Astrocyte of the spinal cord (primary cell): ENCODE results near the gene ZER1.

Source experiments
- DNase-seq: peaks from one replicate; pipeline ENCODE4 v3.0.0; 2011; ENCODE audit warnings: low read depth, low spot score
- H3K4me3 ChIP-seq: 2 replicates; pipeline ENCODE4 v1.5.1; 2011; ENCODE audit warnings: low read depth, mild to moderate bottlenecking, low read length, moderate library complexity
- in situ Hi-C: cut with HindIII; loops from 2 replicates; pipeline ENCODE4 v1.10.0; 2017; ENCODE audit warnings: low sequenced_read_pairs
- TF ChIP-seq, protein P1 (sequence below): IDR thresholded peaks from 2 replicates; pipeline ENCODE4 v1.5.1; 2012; ENCODE audit warnings: low read depth, mild to moderate bottlenecking, low read length, inconsistent platforms

Gene ZER1

GRCh38 chr9:128712451-128713410 is 59.0 kb downstream of the ZER1 start:
- TF ChIP-seq, protein P1, sequence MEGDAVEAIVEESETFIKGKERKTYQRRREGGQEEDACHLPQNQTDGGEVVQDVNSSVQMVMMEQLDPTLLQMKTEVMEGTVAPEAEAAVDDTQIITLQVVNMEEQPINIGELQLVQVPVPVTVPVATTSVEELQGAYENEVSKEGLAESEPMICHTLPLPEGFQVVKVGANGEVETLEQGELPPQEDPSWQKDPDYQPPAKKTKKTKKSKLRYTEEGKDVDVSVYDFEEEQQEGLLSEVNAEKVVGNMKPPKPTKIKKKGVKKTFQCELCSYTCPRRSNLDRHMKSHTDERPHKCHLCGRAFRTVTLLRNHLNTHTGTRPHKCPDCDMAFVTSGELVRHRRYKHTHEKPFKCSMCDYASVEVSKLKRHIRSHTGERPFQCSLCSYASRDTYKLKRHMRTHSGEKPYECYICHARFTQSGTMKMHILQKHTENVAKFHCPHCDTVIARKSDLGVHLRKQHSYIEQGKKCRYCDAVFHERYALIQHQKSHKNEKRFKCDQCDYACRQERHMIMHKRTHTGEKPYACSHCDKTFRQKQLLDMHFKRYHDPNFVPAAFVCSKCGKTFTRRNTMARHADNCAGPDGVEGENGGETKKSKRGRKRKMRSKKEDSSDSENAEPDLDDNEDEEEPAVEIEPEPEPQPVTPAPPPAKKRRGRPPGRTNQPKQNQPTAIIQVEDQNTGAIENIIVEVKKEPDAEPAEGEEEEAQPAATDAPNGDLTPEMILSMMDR: no peak
- H3K4me3 ChIP-seq: no peak overlapping the region
- DNase-seq: no peak
- in situ Hi-C loops: no loop called here

DNA sequence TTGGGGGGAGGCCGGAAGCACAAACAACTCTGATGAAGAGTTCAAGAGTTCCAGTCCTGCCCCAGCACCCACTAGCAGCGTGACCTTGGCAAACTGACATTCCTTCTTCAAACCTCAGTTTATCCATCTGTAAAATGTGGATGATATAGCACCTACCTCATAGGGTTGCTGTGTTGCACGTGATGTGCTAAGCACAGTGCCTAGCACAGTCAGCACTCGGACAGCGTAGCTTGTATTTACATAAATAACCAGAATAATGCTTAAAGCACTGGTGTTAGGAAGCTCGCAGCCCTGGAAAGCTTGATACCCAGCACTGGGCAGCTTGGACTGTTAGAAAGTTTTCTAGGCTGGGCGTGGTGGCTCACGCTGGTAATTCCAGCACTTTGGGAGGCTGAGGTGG is 64.3 kb downstream of the ZER1 start:
- TF ChIP-seq, protein P1: no peak
- in situ Hi-C loops: no loop called here
- no peak for DNase-seq
- H3K4me3 ChIP-seq: no peak overlapping the region

- no peak for DNase-seq
- TF ChIP-seq, protein P1: no peak
- no peak overlapping the region for H3K4me3 ChIP-seq
- in situ Hi-C loops: no loop called here
These were observed 64.9 kb downstream of the ZER1 start for GRCh38 chr9:128706671-128707381.

DNA sequence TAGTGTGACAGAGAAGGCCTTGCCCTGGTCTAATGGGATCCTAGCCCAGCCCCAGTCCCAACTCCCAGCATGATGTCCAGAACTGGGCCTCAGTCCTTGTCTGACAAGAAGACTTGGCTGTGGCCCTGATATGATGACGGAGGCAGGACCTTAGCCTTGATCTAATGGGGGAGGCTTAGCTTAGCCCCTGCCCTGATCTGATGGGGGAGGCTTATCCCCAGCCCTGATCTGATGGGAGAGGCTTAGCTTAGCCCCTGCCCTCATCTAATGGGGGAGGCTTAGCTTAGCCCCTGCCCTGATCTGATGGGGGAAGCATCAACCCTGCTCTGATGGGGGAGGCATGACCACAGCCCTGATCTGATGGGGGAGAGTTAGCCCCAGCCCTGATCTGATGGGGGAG is 65.7 kb downstream of the ZER1 start:
- H3K4me3 ChIP-seq: no peak overlapping the region
- no peak for DNase-seq
- TF ChIP-seq, protein P1: no peak
- in situ Hi-C loops: no loop called here

- TF ChIP-seq, protein P1: no peak
- in situ Hi-C loops: no loop called here
- H3K4me3 ChIP-seq: no peak overlapping the region
- no peak for DNase-seq
These were observed 66.4 kb downstream of the ZER1 start for GRCh38 chr9:128705051-128705965.

- no peak for DNase-seq
- H3K4me3 ChIP-seq: no peak overlapping the region
- TF ChIP-seq, protein P1: no peak
- in situ Hi-C loops: no loop called here
These were observed 67.4 kb downstream of the ZER1 start for GRCh38 chr9:128704356-128704670.
